NCI-H187 treated with DMSO at 0.1 percent for 48 hours (cell line): ENCODE data around the gene HAO1.
"Not testable (repeated sequence)": the region's sequence is repeated elsewhere in the genome, so short reads cannot be mapped to it uniquely, and the experiment has no call there.

Source experiments
- DNase-seq: peaks from one replicate; lab custom pipeline; 2025; lab: John Stamatoyannopoulos, UW

The HAO1 gene

DNA sequence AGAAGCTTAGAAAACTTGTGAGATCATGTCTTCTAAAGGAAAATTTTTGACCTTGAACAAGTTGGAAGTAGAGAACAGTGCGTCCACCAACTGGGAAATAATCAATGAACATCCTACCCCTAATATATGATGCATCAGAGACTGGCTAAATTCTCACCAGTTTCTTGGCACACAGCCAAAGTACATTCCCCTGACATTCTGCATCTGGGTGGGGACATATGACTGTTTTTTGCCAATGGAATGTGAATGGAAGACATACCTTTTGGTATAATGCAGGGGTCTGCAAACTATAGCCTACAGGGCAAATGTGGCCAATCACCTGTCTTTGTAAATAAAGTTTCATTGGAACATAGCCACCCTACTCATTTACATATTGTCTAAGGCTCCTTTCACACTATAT lies 84.7 kb downstream of the HAO1 start:
- no peak for DNase-seq

DNA sequence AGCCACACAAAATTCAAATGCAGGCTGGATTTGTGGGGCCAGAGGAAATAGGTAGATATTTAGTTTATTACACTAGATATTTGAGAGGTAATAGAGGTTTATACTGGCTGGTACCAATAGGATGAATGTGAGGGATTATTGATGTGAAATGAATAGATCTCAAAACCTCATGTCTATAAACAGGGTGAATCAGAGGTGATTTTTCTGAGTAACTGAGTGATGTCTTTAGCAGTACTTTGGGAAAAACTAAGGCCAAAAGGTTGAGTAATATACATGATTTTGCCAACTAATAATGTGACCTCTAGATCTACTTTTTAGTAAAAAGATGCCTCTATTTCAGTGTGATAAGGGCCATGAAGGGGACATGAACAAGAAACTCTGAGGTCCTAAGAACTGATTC lies 86.8 kb downstream of the HAO1 start:
- DNase-seq, result no peak

DNA sequence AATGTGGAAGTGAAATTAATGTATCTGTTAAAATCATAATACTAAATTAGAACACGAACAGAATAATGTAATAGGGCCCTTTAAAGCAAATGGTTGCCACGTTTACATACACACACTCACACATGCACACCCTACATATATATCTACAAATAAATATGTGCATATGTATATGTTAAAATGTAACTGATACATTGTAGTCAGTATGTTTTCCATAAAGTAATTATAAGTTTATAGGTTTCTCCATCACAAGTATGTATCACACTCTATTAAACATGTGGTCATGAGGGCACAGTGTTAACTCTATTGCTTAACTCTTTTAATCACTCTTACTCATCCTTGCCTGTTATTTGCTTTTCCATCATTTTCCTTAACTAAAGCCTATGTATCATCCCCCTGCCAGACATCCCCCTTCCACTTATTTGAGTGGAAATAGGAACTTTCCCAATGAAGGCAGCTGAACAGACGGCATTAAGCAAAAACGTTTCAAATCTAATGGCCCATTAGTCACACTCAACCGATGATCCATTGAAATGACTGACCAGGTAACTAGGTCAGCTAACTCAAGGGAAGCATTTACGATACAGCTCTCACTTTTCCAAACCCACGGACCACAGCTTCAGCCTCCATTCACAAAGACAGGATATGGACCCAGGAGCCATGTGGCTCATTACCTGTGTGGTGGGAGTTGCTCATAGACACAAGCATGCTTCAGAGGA lies 89.3 kb downstream of the HAO1 start:
- no peak for DNase-seq

DNA sequence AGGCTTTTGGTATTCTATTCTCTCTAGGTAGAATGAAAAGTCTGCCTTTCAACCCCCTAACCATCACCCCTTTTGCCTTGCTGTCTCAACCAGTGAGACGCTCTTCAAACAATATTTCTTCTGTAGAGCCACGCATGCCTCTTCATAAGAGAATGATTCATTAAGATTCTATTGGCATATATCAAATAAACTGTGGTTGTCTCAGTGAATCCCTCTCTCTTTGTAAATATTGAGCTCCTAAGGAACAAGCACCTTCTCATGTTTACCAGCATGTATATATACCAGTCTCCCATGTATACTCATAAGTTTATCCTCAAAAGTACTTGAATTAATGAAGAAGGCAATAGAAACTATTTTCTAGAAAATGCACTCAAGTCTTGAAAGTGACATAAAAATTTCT lies 90.6 kb downstream of the HAO1 start:
- no peak for DNase-seq

DNA sequence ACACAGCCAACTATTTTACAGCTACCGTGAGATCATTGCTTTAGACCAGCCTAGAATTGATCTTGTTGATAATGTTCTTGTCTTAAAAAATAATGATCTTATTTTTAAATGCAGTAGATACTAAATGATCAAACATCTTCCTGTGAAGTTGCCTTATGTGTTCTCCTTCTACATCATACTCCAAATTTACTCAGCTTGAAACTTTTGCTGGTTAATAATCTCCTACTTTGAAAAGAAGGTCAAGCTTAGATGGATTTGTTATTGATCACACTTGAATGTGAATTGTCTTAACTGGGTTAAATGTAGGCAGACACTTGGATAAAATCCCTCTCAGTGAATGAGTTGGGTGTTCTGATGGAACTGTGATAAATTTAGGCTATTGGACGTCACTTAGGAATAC lies 91.9 kb downstream of the HAO1 start:
- DNase-seq, result no peak

DNA sequence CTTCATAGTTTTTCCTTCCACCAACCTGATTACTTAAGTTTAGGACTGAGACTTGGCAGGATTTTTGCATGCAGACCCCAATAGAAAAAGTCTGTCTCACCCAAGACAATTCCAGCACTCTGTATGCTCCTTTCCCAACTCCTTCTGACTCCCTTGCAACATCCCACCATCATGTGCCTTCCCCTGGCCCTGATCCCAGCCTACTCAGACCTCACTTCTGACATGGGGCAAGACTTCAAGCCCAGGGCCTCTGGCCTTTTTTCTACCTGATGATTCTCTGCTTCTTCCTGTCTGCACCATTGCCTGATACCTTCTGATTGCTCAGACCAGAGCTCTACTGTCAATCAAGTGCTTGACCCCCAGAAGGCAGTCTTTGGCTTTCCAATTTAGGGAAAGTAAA lies 96.6 kb downstream of the HAO1 start:
- DNase-seq, result no peak

DNA sequence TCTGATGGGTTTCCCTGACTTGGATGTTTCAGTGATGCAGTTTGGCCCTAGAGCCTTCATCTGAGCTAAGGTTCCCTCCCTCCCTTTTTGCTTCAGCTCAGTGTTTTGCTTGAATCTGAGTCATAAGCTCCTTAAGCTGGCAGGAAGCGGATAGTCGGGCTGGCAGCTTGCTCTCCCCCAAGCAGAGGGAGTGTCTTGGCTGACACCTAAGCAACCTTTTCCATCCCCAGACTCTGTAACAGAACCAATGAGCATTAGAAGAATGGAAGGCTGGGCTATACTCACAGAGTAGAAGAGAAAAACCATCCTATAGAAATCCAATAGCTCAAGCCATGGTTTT lies 98.3 kb downstream of the HAO1 start:
- no peak for DNase-seq

DNA sequence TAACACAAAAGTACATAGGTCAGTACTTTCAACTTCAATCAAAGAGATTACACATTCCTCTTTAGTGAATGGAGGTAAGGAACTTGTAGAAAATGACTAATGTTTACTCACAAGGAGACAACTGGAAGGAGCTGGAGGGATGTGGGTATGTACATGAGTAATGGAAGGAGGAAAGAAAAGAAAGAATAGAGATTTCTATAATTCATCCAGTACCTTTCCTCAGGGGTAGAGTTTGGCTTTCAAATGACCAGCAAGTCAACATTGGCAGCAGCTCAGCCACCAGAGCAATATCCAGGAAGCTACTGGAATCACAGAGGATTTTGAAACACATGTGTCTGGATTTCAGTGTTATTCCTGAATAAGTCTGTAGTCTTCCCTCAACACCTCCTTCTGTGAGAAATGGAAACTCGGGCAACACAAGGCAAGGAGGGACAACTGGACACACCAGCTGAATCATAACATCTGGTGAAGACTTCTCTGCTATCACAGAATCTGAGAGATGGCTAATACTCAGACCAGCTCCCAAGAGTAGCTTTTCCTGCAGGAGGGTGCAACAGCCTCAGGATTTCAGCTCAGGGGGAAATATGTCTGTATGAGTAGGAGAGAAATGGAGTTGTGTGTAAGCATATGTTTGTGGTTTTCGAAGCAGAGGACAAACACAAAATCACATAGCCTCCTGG lies 98.8 kb downstream of the HAO1 start:
- DNase-seq, result no peak

DNA sequence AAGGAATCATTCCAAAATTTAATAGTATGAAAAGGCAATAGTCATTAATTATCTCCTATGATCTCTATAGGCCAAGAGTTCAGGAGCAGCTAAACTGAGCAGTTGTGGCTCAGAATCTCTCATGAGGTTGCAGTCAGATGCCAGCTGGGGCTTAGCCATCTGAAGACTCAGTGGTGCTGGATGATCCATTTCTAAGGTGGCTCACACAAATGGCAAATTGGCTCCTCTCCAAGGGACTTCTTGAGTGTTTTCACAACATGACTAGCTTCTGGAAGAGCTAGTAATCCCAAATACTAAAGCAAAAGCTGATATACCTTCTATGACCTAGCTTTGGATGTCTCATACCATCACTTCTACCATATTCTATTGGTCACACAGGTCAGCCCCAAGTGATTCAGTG lies 104.2 kb downstream of the HAO1 start:
- no peak for DNase-seq

DNA sequence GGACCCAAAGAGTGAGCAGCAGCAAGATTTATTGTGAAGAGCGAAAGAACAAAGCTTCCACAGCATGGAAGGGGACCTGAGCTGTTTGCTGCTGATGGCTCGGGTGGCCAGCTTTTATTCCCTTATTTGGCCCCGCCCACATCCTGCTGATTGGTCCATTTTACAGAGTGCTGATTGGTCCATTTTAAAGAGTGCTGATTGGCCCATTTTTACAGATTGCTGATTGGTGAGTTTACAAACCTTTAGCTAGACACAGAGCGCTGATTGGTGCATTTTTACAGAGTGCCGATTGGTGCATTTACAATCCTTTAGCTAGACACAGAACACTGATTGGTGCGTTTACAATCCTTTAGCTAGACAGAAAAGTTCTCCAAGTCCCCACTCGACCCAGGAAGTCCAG lies 105.8 kb downstream of the HAO1 start:
- DNase-seq, result not testable (repeated sequence)
